Measurements from ENCODE around the gene TNFAIP8. TPM values are rescaled to one million over a fixed set of nuclear protein-coding genes. Genes with fewer than 3 reads are reported as not detected.

TNFAIP8 gene
- total RNA-seq, 4 donors from 2014 or later, result 9.8 to 28.1 (median 22.5) TPM

DNA sequence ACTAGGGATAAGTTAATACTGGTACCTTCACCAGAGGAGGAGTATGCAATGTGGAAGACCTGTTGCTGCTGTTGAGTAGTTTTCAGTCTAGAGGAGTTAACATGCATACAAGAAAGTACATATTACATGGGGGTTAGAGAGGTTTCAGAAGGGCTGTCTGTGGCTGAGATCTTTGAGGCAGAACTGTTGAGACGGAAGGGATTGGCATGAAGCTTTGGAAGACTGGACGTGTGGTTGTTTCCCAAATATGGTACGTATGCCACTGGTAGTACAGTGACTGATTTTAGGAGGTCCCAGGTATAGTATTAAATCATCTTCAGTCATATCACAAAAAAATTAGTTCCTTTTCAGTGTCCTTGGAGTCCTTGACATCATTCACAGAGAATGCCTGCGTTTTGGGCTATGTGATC is 17.6 kb downstream of the TNFAIP8 start:
- in situ Hi-C loops (cut with MboI; ENCODE audit: low pct_ligation_motif_present in 1 of 4, low pct_unique_long_range_greater_than_20kb in 1 of 4, low sequenced_read_pairs in 3 of 4) (no loop called here), intact Hi-C loops (cut with DNase I; ENCODE audit: low total_unique reads) (no loop called here)
- TF ChIP-seq POLR2A (IDR thresholded peaks at IDR 0.05) (no peak), POLR2AphosphoS5 (IDR thresholded peaks at IDR 0.05) (no peak), EP300 (IDR thresholded peaks at IDR 0.05; ENCODE audit: low read depth) (no peak)
- TF ChIP-seq, protein P1, sequence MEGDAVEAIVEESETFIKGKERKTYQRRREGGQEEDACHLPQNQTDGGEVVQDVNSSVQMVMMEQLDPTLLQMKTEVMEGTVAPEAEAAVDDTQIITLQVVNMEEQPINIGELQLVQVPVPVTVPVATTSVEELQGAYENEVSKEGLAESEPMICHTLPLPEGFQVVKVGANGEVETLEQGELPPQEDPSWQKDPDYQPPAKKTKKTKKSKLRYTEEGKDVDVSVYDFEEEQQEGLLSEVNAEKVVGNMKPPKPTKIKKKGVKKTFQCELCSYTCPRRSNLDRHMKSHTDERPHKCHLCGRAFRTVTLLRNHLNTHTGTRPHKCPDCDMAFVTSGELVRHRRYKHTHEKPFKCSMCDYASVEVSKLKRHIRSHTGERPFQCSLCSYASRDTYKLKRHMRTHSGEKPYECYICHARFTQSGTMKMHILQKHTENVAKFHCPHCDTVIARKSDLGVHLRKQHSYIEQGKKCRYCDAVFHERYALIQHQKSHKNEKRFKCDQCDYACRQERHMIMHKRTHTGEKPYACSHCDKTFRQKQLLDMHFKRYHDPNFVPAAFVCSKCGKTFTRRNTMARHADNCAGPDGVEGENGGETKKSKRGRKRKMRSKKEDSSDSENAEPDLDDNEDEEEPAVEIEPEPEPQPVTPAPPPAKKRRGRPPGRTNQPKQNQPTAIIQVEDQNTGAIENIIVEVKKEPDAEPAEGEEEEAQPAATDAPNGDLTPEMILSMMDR (IDR thresholded peaks at IDR 0.05), result no peak
- no peak overlapping the region for H3K27ac ChIP-seq
- 75 to 84% methylated on average over 4 of the region's 4 CpGs for WGBS, 2 donors (ENCODE audit: low coverage in 1 of 2)
- no peaks in the 10 kb centered on the region for H3K27me3 ChIP-seq
- H3K4me3 ChIP-seq, result no peak overlapping the region
- DNase-seq, result no peak
- peaks cover 0 to 9% (median 2%) of the 10 kb centered on the region in 4 donors for H3K4me1 ChIP-seq
- no peaks in the 10 kb centered on the region for H3K36me3 ChIP-seq
- H3K9me3 ChIP-seq, result no peaks in the 10 kb centered on the region

DNA sequence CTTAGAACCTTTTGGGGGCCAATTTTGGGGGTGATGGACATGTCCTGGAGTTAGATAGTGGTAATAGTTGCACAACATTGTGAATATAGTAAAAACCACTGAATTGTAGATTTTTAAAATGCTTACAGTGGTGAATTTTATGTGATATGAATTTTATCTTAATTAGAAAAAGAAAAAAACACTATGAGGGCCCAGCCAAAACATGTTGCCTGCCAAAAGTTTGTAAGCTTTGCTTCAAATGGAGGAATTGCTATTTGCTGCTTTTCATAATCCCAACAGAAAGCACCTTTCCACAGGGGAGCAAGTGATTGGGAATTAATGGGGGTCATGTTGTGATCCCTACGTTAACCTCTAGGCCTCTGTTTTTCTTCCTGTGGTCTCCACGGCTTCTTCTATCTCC is 19.1 kb downstream of the TNFAIP8 start:
- TF ChIP-seq POLR2A (IDR thresholded peaks at IDR 0.05), result no peak
- TF ChIP-seq POLR2AphosphoS5 (IDR thresholded peaks at IDR 0.05), result no peak
- TF ChIP-seq, protein P1 (IDR thresholded peaks at IDR 0.05), result no peak
- no peak for TF ChIP-seq EP300 (IDR thresholded peaks at IDR 0.05; ENCODE audit: low read depth)
- Histone ChIP-seq H3K36me3 (no peaks in the 10 kb centered on the region), H3K27ac (no peak overlapping the region), H3K4me3 (no peak overlapping the region), H3K9me3 (no peaks in the 10 kb centered on the region), H3K27me3 (no peaks in the 10 kb centered on the region), H3K4me1 (peaks cover 0 to 15% (median 2%) of the 10 kb centered on the region in 4 donors)
- intact Hi-C loops (cut with DNase I; ENCODE audit: low total_unique reads), result no loop called here
- DNase-seq, result no peak
- in situ Hi-C loops (cut with MboI; ENCODE audit: low pct_ligation_motif_present in 1 of 4, low pct_unique_long_range_greater_than_20kb in 1 of 4, low sequenced_read_pairs in 3 of 4), result no loop called here
- 72 to 74% methylated on average over 2 of the region's 2 CpGs for WGBS, 2 donors (ENCODE audit: low coverage in 1 of 2)

DNA sequence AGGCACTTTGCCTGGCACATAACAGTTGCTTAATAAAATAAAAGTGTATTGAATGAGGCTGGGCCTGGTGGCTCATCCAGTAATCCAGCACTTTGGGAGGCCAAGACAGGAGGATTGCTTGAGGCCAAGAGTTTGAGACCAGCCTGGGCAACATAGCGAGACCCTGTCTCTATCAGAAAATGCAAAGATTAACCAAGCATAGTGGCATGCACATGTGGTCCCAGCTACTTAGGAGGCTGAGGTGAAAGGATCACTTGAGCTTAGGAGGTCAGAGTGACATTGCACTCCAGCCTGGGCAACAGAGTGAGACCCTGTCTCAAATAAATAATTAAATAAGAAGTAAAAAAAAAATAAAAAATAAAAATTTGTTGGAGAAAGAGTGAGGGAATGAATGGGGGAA is 21.2 kb downstream of the TNFAIP8 start:
- TF ChIP-seq POLR2AphosphoS5 (IDR thresholded peaks at IDR 0.05), result no peak
- TF ChIP-seq POLR2A (IDR thresholded peaks at IDR 0.05), result no peak
- TF ChIP-seq EP300 (IDR thresholded peaks at IDR 0.05; ENCODE audit: low read depth), result no peak
- TF ChIP-seq, protein P1 (IDR thresholded peaks at IDR 0.05), result no peak
- Histone ChIP-seq H3K9me3 (no peaks in the 10 kb centered on the region), H3K4me3 (no peak overlapping the region), H3K27me3 (no peaks in the 10 kb centered on the region), H3K27ac (no peak overlapping the region), H3K4me1 (peaks cover 0 to 8% (median 0%) of the 10 kb centered on the region in 4 donors), H3K36me3 (no peaks in the 10 kb centered on the region)
- WGBS, 2 donors (ENCODE audit: low coverage in 1 of 2), result 89 to 100% methylated on average over 1 of the region's 1 CpG
- intact Hi-C loops (cut with DNase I; ENCODE audit: low total_unique reads) (no loop called here), in situ Hi-C loops (cut with MboI; ENCODE audit: low pct_ligation_motif_present in 1 of 4, low pct_unique_long_range_greater_than_20kb in 1 of 4, low sequenced_read_pairs in 3 of 4) (no loop called here)
- DNase-seq, result no peak

DNA sequence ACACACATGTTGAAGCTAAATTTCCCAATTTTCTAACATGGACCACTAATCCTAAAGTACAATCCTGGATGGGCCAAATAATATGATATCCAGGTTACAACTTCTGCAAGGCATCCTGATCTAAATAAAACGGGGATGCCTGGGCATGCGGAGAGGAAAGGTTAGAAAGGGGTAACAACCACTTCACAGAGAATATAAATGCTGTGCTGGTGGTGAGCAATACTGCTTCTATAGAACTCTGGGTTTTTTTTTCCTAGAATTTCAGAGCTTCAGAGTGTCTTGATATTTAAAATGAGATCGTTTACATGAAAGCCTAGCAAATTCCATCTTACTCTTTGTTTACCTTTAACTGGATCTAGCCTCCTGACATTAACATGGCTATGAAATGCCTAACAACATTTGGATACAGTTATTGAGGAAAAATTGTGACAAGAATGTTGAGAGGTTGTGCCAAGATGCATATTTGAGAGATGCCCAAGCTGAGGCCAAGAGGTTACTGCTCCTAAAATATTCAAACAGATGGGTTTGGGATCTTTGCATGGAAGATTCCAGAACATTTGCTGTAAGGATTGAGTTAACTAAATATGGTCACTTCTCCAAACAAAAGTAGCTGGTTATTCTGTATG is 22.4 kb downstream of the TNFAIP8 start:
- H3K27me3 ChIP-seq, result no peaks in the 10 kb centered on the region
- in situ Hi-C loops (cut with MboI; ENCODE audit: low pct_ligation_motif_present in 1 of 4, low pct_unique_long_range_greater_than_20kb in 1 of 4, low sequenced_read_pairs in 3 of 4), result no loop called here
- no peak overlapping the region for H3K4me3 ChIP-seq
- H3K9me3 ChIP-seq, result no peaks in the 10 kb centered on the region
- intact Hi-C loops (cut with DNase I; ENCODE audit: low total_unique reads), result no loop called here
- H3K27ac ChIP-seq, result no peak overlapping the region
- TF ChIP-seq POLR2AphosphoS5 (IDR thresholded peaks at IDR 0.05) (no peak), POLR2A (IDR thresholded peaks at IDR 0.05) (no peak), EP300 (IDR thresholded peaks at IDR 0.05; ENCODE audit: low read depth) (no peak)
- TF ChIP-seq, protein P1 (IDR thresholded peaks at IDR 0.05), result no peak
- H3K36me3 ChIP-seq, result no peaks in the 10 kb centered on the region
- no peak for DNase-seq
- H3K4me1 ChIP-seq, result peaks cover 0 to 8% (median 0%) of the 10 kb centered on the region in 4 donors
- 74 to 78% methylated on average over 3 of the region's 3 CpGs for WGBS, 2 donors (ENCODE audit: low coverage in 1 of 2)

Data from transverse colon (tissue), 4 donors.